CD14-positive monocyte (primary cell): ENCODE data around the gene DYSF. TPM values are rescaled to one million over a fixed set of nuclear protein-coding genes. Genes with fewer than 3 reads are reported as not detected.

Experiments
- DNase-seq, 3 donors: peaks; one replicate each; pipeline ENCODE4 v3.0.0-alpha.2; 2011 to 2022
- H2AFZ ChIP-seq: 2 replicates; pipeline ENCODE4 v1.6.0; 2012; ENCODE audit warnings: mild to moderate bottlenecking, low read depth, low read length, inconsistent platforms; ENCODE audit not compliant: insufficient read depth, poor library complexity, severe bottlenecking
- H3K27ac ChIP-seq, 2 donors: 1 replicate in 1 of 2; 2 replicates in 1 of 2; pipeline ENCODE4 v1.5.1; 2012 to 2013; ENCODE audit warnings: low read length in 2 of 2, control low read depth in 1 of 2, inconsistent platforms in 1 of 2, low read depth in 1 of 2, mild to moderate bottlenecking in 1 of 2
- H3K27me3 ChIP-seq, 2 donors: one replicate each; pipeline versions ENCODE4 v1.6.0 to v1.6.1; 2011 to 2013; ENCODE audit warnings: low read length in 2 of 2; ENCODE audit not compliant: control insufficient read depth in 2 of 2, insufficient read depth in 2 of 2
- H3K36me3 ChIP-seq, 2 donors: replicated peaks in 1 of 2; 1 replicate in 1 of 2; 2 replicates in 1 of 2; pipeline versions ENCODE4 v1.5.1 to v1.6.1; 2012 to 2013; ENCODE audit warnings: low read length in 2 of 2, control low read depth in 1 of 2, inconsistent platforms in 1 of 2, mild to moderate bottlenecking in 1 of 2; ENCODE audit not compliant: insufficient read depth in 2 of 2, control insufficient read depth in 1 of 2
- H3K4me1 ChIP-seq, 2 donors: 1 replicate in 1 of 2; 2 replicates in 1 of 2; pipeline versions ENCODE4 v1.5.1 to v1.6.1; 2012 to 2013; ENCODE audit warnings: low read length in 2 of 2, control low read depth in 1 of 2, inconsistent platforms in 1 of 2, mild to moderate bottlenecking in 1 of 2, moderate library complexity in 1 of 2; ENCODE audit not compliant: insufficient read depth in 2 of 2, control insufficient read depth in 1 of 2
- H3K4me2 ChIP-seq: replicated peaks from 2 replicates; pipeline ENCODE3; 2012; ENCODE audit warnings: low read length, moderate library complexity, mild to moderate bottlenecking; ENCODE audit not compliant: poor library complexity, severe bottlenecking; ENCODE audit errors: extremely low read depth
- H3K4me3 ChIP-seq, 3 experiments: fragments of 200-600 bp in 1 of 3; sonication (generic) in 1 of 3; replicated peaks in 1 of 3; 1 replicate in 2 of 3; 2 replicates in 1 of 3; pipeline ENCODE4 v1.5.1; 2011 to 2013; ENCODE audit warnings: low read length in 3 of 3, mild to moderate bottlenecking in 3 of 3, control low read depth in 2 of 3, low read depth in 2 of 3, inconsistent platforms in 1 of 3, moderate library complexity in 1 of 3
- H3K79me2 ChIP-seq: 2 replicates; pipeline ENCODE4 v1.6.0; 2012; ENCODE audit warnings: mild to moderate bottlenecking, control low read depth, inconsistent platforms, low read length, moderate library complexity; ENCODE audit not compliant: insufficient read depth
- H3K9ac ChIP-seq: 2 replicates; pipeline ENCODE4 v1.6.0; 2017; ENCODE audit warnings: low read length, mild to moderate bottlenecking; ENCODE audit not compliant: insufficient read depth, poor library complexity, severe bottlenecking
- H3K9me3 ChIP-seq, 2 donors: replicated peaks in 1 of 2; 1 replicate in 1 of 2; 2 replicates in 1 of 2; pipeline versions ENCODE4 v1.5.1 to v1.6.1; 2012 to 2013; ENCODE audit warnings: low read length in 2 of 2, control low read depth in 1 of 2; ENCODE audit not compliant: control insufficient read depth in 1 of 2, insufficient read depth in 1 of 2
- H4K20me1 ChIP-seq: 2 replicates; pipeline ENCODE4 v1.6.0; 2012; ENCODE audit warnings: mild to moderate bottlenecking, low read length, control low read depth, moderate library complexity; ENCODE audit not compliant: insufficient read depth
- H3K27ac Mint-ChIP-seq, 7 donors: one replicate each; pipeline ENCODE4 v1.8.0; 2020; ENCODE audit warnings: mild to moderate bottlenecking in 7 of 7, mixed read lengths in 7 of 7, moderate library complexity in 6 of 7, inconsistent platforms in 2 of 7
- H3K27me3 Mint-ChIP-seq, 3 donors: one replicate each; pipeline ENCODE4 v1.8.0; 2021 to 2022; ENCODE audit warnings: low read depth in 3 of 3, mild to moderate bottlenecking in 3 of 3, mixed read lengths in 3 of 3, moderate library complexity in 3 of 3, inconsistent platforms in 1 of 3
- H3K36me3 Mint-ChIP-seq, 2 donors: one replicate each; pipeline ENCODE4 v1.8.0; 2020; ENCODE audit warnings: mixed read lengths in 2 of 2, inconsistent platforms in 1 of 2, mild to moderate bottlenecking in 1 of 2
- H3K4me1 Mint-ChIP-seq: one replicate; pipeline ENCODE4 v1.8.0; 2020; ENCODE audit warnings: mild to moderate bottlenecking, mixed read lengths
- H3K4me3 Mint-ChIP-seq, 2 donors: one replicate each; pipeline ENCODE4 v1.8.0; 2020; ENCODE audit warnings: mild to moderate bottlenecking in 2 of 2, mixed read lengths in 2 of 2, moderate library complexity in 1 of 2
- H3K9me3 Mint-ChIP-seq, 7 donors: one replicate each; pipeline ENCODE4 v1.8.0; 2020 to 2022; ENCODE audit warnings: mixed read lengths in 7 of 7, mild to moderate bottlenecking in 6 of 7, moderate library complexity in 6 of 7, inconsistent platforms in 2 of 7
- CTCF ChIP-seq: fragments of 200-600 bp; IDR thresholded peaks from one replicate; pipeline ENCODE4 v1.8.0; 2022; ENCODE audit warnings: antibody characterized with exemption, mild to moderate bottlenecking
- WGBS: methylation state at CpG from one replicate; pipeline ENCODE4 v1.1.5; 2013; ENCODE audit warnings: missing lambda C conversion rate; ENCODE audit not compliant: insufficient coverage; 5-methylcytosine and 5-hydroxymethylcytosine counted together
- intact Hi-C, 2 donors: fragments of 100-400 bp; cut with micrococcal nuclease; formaldehyde crosslinking; loops; one replicate each; pipeline versions ENCODE4 v1.15.0 to v1.15.1; 2023
- polyA plus RNA-seq, 3 donors: library from polyadenylated mRNA; depleted of rRNA in 1 of 3; unstranded in 2 of 3; stranded (reverse) in 1 of 3; fragments of 300-500 nt in 2 of 3; fragments of >200 nt in 1 of 3; fragmentation: Illumina TruSeq in 2 of 3; gene quantifications; 1 replicate in 2 of 3; 2 replicates in 1 of 3; pipeline ENCODE4 v1.2.3, GENCODE V29; 2012 to 2021

Gene DYSF
- polyA plus RNA-seq, 3 donors = 16.1 to 72.5 (median 31.2) TPM

GRCh38 chr2:71481111-71481510 is 27.8 kb downstream of the DYSF start:
- no peaks in the 10 kb centered on the region for H3K27me3 ChIP-seq
- Mint-ChIP-seq H3K4me3 (no peak overlapping the region), H3K4me1 (peaks cover 23% of the 10 kb centered on the region), H3K9me3 (peaks cover 0 to 2% (median 0%) of the 10 kb centered on the region in 7 donors), H3K27ac (no peak overlapping the region), H3K36me3 (peaks cover 62 to 80% of the 10 kb centered on the region in 2 donors), H3K27me3 (peaks cover 2 to 7% (median 7%) of the 10 kb centered on the region in 3 donors)
- no peak for TF ChIP-seq CTCF
- H2AFZ ChIP-seq = no peak overlapping the region
- no peak overlapping the region for H3K4me2 ChIP-seq
- peaks cover 47 to 72% of the 10 kb centered on the region in 2 donors for H3K36me3 ChIP-seq
- H3K27ac ChIP-seq = peak overlapping the region in 1 of 2 donors; percentile 48
- no peak overlapping the region for H3K9ac ChIP-seq
- H3K79me2 ChIP-seq = peaks cover 68% of the 10 kb centered on the region
- DNase-seq = no peak
- peaks cover 8 to 18% of the 10 kb centered on the region in 2 donors for H3K4me1 ChIP-seq
- 92% methylated on average over 2 of the region's 4 CpGs for WGBS
- intact Hi-C loops = no loop called here
- no peak overlapping the region for H3K4me3 ChIP-seq
- no peaks in the 10 kb centered on the region for H3K9me3 ChIP-seq
- H4K20me1 ChIP-seq = peaks cover 96% of the 10 kb centered on the region

GRCh38 chr2:71482055-71482454 is 28.7 kb downstream of the DYSF start:
- TF ChIP-seq CTCF = no peak
- Mint-ChIP-seq H3K27ac (peak overlapping the region in 2 of 7 donors; percentile 26 to 32), H3K4me3 (no peak overlapping the region), H3K36me3 (peaks cover 72 to 82% of the 10 kb centered on the region in 2 donors), H3K9me3 (peaks cover 0 to 2% (median 0%) of the 10 kb centered on the region in 7 donors), H3K4me1 (peaks cover 15% of the 10 kb centered on the region), H3K27me3 (peaks cover 3 to 9% (median 8%) of the 10 kb centered on the region in 3 donors)
- no peak overlapping the region for H3K4me2 ChIP-seq
- no peak overlapping the region for H3K9ac ChIP-seq
- H4K20me1 ChIP-seq = peaks cover 96% of the 10 kb centered on the region
- peaks cover 5 to 8% of the 10 kb centered on the region in 2 donors for H3K4me1 ChIP-seq
- no peaks in the 10 kb centered on the region for H3K9me3 ChIP-seq
- no peak for DNase-seq
- H3K36me3 ChIP-seq = peaks cover 53 to 81% of the 10 kb centered on the region in 2 donors
- H3K27me3 ChIP-seq = no peaks in the 10 kb centered on the region
- intact Hi-C loops = no loop called here
- H3K4me3 ChIP-seq = no peak overlapping the region
- 95% methylated on average over 4 of the region's 4 CpGs for WGBS
- H2AFZ ChIP-seq = no peak overlapping the region
- no peak overlapping the region for H3K27ac ChIP-seq
- H3K79me2 ChIP-seq = peaks cover 64% of the 10 kb centered on the region
